ENCODE data around the gene ITPRID1. TPM values are rescaled to one million over a fixed set of nuclear protein-coding genes. Genes with fewer than 3 reads are reported as not detected.
"Not testable (repeated sequence)": the region's sequence is repeated elsewhere in the genome, so short reads cannot be mapped to it uniquely, and the experiment has no call there.

Gene ITPRID1
- polyA plus RNA-seq, 10 donors, result 0.42 to 1.6 (median 0.85) TPM

GRCh38 chr7:31516680-31517502 lies 3.0 kb downstream of the ITPRID1 start:
- DNase-seq, result no peak

DNA sequence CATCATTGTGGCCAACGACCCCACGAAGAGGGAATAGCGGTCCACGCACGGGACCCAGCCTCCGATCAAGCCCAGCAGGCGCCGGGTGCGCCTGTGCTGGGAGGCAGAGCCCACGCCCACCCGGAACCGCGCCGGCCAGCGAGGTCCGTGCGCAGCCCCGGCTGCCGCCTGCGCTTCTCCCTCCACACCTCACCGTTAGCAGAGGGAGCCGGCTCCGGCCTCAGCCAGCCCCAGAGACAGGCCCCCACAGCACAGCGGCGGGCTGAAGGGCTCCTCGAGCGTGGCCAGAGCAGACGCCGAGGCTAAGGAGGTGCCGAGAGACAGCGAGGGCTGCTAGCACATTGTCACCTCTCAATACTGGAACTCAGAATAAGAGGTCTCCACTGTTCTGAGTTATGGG lies 3.6 kb downstream of the ITPRID1 start:
- DNase-seq, result no peak

GRCh38 chr7:31518766-31519165 lies 4.9 kb downstream of the ITPRID1 start:
- no peak for DNase-seq

DNA sequence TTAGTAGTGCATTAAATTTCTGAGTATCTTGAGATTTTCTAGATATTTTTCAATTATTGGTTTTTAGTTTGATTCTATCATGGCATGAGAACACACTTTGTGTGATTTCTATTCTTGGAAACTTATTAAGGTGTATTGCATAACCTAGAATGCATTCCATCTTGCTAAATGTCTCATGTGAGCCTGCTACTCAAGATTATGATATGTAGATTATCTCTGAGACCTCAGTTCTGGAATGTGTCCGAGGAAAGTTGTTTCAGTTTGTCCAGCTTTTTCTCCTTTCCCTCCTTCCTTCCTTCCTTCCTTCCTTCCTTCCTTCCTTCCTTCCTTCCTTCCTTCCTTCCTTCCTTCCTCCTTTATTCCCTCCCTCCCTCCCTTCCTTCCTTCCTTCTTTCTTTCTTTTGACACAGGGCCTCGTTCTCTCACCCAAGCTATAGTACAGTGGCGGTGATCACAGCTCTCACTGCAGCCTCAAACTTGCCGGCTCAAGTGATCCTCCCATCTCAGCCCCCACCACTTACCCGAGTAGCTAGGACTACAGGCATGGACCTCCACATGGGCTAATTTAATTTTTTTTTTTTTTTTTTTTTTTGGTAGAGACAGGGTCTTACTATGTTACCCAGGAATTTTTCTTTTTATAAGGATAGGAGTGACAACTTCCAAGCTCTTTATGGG lies 7.6 kb downstream of the ITPRID1 start:
- no peak for DNase-seq

- DNase-seq, result no peak
Measured at GRCh38 chr7:31526864-31527263, 13.0 kb downstream of the ITPRID1 start.

DNA sequence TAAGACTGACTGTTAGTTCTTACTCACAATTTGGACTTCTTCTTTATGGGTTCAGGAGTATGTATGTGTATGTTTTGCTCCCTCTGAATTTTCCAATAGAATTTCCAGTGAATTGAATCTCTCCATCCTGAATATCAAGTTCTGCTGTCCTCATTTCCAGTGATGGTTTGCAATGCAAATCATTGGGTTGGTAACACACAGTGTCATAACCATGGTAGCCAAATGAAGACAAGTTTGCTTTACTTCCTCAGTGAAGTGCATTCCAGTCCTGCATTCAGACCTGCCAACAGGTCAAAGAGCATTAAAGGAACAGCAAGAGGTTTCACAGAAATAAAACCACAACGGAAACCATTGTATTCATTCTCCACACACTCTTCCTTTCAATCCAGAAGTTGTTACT lies 15.2 kb downstream of the ITPRID1 start:
- DNase-seq, result no peak

DNA sequence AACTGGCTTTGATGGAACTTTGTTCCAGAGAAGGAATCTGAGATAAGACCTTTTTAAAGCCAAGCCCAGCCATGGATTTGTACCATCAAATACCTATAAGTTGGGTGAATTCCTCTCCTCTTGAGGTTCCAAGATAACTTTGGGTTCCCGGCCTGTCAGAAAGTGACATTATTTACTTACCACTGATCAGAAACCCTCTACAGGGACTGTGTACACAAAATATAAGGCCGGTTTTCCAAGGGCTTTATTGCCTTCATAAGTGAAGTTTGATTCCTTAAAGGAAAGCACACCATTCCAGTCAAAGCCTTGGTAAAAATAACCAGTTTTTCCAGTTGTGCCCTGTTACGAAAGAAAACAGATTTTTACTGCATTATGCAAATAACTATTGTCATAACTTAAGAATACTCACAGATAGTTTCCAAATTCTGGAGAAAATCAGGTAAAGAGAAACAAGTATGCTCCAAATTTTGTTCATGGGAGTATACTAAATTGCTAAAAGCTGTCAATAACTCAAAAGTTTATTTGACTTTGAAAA lies 26.8 kb downstream of the ITPRID1 start:
- not testable (repeated sequence) for DNase-seq

DNA sequence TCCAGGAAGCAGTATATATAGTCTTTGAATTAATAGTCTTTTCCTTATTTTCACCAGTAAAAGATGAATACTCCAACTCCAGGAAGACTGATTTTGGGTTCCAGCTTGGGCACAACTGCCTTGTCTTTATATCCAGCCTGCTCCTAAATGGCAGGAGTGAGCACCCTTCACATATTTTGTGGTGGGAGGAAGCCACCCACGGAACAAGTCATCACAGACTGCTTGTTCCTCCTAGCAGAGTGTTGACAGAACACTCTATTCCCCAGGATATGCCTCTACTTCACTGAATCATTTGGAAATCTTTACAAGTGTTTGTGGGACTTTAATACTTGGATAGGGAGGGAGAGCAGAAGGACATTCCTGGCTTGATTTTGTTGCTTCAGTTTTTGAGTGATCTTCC lies 31.7 kb downstream of the ITPRID1 start:
- no peak for DNase-seq

DNA sequence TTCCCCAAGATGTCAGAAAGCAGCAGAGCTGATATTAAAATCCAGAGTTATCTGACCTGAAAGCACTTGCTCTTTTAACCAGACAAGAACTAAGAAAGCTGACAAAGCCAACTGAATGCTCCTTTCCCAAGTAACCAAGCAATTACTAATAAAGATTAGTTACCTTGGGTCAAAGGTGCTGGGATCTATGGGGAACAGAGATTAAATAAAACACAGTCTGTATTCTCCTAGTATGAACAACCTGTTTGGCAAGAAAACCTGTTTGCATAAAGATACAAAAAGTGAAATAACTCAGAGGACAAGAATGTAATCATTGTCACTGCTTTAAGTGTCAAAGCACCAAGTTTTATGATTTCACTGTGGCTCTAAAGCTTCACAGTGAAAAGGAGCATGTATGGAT lies 35.7 kb downstream of the ITPRID1 start:
- no peak for DNase-seq

DNA sequence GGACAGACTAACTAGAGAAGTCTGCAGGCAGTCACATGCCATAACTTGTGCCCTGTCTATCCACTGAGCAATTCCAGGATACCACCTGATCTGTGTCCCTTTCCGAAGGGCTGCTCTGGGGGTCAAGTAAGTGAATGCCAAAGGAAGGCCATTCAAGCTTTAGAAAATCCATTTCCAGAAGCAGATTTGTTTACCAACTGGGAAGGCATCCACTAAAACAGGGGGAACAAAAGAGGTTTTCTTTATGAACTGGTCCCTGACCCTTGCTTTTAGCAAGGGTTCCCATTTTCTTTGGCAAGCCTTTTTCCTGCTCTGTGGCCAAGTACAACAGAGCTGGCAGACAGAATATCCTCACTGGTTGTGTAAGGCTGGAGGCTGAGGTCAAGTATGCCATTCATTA lies 36.5 kb downstream of the ITPRID1 start:
- DNase-seq, result no peak

GRCh38 chr7:31553661-31554081 lies 39.8 kb downstream of the ITPRID1 start:
- no peak for DNase-seq

DNA sequence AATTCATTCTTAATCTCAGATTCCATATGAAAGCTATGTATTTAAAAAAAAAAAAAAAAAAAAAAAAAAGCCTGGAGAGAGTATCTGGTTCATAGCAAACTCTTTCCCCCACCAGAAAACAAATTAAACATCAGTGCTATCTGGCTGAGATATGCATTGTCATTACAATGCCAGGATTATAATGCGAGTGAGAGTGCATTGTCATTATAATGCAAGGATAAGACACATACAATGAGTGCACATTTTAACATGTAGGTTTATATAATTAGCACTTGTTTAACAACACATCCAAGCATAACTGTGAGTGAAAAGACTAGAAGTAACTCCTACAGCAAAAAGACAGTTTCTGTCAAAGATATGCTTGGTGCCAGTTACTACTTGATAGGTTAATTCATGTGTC lies 48.1 kb downstream of the ITPRID1 start:
- no peak for DNase-seq

DNA sequence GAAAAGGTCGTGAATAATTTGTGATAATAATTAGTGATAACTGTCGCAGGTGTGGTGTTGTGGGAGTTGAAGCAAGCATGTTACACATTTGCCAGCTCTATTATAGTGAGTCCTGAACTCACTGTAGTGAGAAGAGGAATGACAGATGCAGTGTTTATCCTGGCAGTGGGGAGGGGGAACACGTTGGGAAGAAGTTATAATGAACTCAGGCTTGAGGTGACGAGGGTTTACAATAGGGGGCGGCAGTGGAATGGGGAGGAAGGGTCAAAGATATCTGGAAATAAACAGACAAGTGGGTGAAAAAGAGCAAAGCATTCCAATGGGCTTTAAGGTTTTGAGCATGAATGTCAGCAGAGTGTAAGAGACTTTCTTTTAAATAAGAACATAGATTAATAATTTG lies 49.6 kb downstream of the ITPRID1 start:
- DNase-seq, result no peak

GRCh38 chr7:31563951-31564350 lies 50.1 kb downstream of the ITPRID1 start:
- no peak for DNase-seq

DNA sequence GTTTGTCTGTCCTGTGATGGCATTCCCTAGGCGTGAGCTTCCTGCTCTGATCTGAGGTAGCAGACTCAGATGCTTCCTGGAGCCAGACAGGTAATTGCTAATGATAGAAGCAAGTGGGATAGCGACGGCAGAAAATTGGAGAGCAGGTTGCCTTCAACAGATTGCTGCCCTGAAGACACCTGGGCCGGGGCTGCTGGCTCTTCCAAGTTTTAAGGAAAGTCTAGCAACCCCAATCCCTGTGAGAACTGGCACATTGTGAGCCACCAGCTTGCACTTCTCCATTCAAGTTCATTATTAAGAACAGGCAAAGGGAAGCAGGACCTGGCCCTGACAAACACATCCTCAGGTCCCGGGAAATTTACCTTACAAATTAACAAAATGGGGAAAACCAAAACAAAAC lies 50.8 kb downstream of the ITPRID1 start:
- no peak for DNase-seq

DNA sequence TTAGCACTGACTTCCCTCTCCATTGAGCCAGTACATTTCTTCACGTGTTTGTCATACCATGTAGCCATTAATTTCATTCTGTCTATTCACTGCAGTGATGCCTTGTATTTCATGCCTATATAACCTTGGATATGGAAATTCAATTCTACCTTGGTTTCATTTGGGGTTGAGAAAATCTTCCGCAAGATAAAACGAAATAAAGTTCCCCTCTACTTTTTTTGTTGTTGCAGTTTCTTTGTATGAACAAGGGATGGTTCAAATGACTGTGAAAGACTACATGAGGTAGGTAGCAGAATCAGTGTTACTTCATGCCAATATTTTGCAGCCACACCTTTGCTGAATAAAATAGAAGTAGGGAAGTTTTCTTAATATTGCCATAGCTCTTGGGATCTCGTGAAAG lies 55.6 kb downstream of the ITPRID1 start:
- DNase-seq, result no peak

DNA sequence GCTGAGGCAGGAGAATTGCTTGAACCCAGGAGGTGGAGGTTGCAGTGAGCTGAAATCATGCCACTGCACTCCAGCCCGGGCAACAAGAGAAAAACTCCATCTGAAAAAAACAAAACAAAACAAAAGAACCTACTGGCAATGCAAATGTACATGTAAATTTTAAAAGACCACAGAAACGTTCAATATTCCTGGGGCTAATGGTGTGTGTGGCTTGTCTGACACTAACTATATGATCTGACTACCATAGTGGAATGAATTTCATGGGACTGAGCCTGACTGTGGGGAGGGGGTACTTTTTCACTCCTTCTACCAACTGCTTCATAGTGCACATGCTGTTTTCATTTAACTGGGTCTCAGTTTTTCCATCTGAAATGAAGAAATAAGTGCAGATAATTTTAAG lies 69.6 kb downstream of the ITPRID1 start:
- no peak for DNase-seq

DNA sequence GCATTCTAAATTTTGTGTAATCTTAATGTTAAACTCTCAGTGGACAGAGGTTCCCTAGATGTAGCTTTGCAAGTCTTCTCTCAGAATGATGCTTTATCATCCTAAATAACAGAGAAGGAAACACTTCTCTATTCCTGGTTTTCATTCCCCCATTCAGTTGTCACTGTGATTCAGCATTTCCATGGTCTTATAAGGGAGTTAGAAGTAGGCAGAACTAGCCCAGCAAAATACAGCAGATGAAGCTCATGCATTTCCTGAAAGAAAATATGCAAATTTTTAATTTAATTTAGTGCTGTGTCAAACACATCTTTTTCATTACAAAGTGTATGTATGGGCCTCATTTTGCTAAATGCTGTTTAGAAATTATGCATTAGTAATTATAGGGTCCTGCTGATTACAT lies 70.1 kb downstream of the ITPRID1 start:
- DNase-seq, result no peak

- no peak for DNase-seq
Measured at GRCh38 chr7:31595390-31595789, 81.5 kb downstream of the ITPRID1 start.

GRCh38 chr7:31602041-31602625 lies 88.2 kb downstream of the ITPRID1 start:
- no peak for DNase-seq

DNA sequence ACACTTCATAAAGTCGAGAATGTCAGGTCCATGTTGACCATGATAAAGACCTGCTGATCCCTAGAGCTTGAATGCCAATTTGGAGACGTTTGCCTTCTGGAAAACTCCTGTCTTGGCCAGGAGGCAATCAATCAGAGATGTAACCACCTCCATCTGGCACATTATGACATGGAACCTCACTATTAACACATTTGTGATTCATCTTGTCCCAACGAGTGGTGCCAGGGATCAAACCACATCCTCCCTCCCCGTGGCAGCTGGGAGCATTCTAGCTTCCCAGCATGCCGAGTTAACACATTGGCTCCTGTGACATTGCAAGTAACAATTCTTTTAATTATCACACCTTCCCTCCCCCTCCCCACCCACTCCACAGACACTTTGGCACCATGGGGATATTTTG lies 89.2 kb downstream of the ITPRID1 start:
- DNase-seq, result no peak

DNA sequence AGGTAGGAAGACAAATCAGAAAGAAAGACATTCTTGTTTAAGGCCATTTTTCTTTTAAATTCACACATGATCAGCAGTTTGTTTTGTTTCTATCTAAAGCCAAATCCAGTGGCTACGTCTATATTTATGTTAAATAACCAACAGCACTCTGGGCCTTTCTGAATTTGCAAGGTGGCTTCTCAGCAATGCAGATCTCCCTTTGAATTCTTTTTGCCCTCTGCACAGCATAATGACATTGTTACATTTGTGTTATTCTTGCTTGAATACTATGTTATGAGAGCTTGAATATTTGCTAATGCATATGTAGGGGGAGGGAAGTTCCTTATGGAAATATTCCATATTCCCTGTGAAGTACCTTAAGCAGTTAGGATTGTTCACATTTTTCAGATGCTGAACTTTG lies 99.7 kb downstream of the ITPRID1 start:
- DNase-seq, result no peak

- DNase-seq, result no peak
Measured at GRCh38 chr7:31633467-31633866, 119.6 kb downstream of the ITPRID1 start.
